Panc1 (cell line): ENCODE data around the gene PTPRA. TPM values are rescaled to one million over a fixed set of nuclear protein-coding genes. Genes with fewer than 3 reads are reported as not detected.

Experiments used
- ATAC-seq: fragments of 200-7000 bp; cut with Tn5 transposase; 2 replicates; pipeline ENCODE4 v1.9.1; 2020; ENCODE audit warnings: mild to moderate bottlenecking, moderate library complexity
- BruUV-seq: library from RNA; stranded (reverse); fragments of 400-500 nt; replicated peaks from 2 replicates; lab custom pipeline; 2021; lab: Mats Ljungman, UMichigan
- CTCF ChIA-PET: fragments of 300-600 bp; sonication (Branson Sonifier 250); formaldehyde crosslinking; loops from one replicate; lab custom pipeline; 2022; ENCODE audit warnings: antibody characterized with exemption; lab: Charles Lee
- POLR2A ChIA-PET: fragments of 300-600 bp; sonication (Branson Sonifier 250); formaldehyde crosslinking; loops from one replicate; lab custom pipeline; 2022; ENCODE audit warnings: antibody characterized with exemption; lab: Charles Lee
- DNase-seq: peaks from one replicate; pipeline ENCODE4 v3.0.0-alpha.2; 2010; ENCODE audit warnings: low read depth, low spot score
- H3K27ac ChIP-seq: 2 replicates; pipeline ENCODE4 v1.5.1; 2011; ENCODE audit warnings: mild to moderate bottlenecking, low read length, inconsistent platforms
- H3K27me3 ChIP-seq: fragments of 200-500 bp; sonication (Bioruptor generic); 2 replicates; pipeline ENCODE4 v1.6.0; 2014; ENCODE audit warnings: low read length, inconsistent platforms; ENCODE audit not compliant: control insufficient read depth, insufficient read depth
- H3K36me3 ChIP-seq: fragments of 200-500 bp; sonication (Bioruptor generic); 2 replicates; pipeline ENCODE4 v1.5.1; 2014; ENCODE audit warnings: inconsistent platforms, mild to moderate bottlenecking, low read length, moderate library complexity; ENCODE audit not compliant: control insufficient read depth, insufficient read depth
- H3K4me1 ChIP-seq: 2 replicates; pipeline ENCODE4 v1.5.1; 2011; ENCODE audit warnings: inconsistent platforms, mild to moderate bottlenecking, low read length, moderate library complexity; ENCODE audit not compliant: control insufficient read depth, insufficient read depth
- H3K4me3 ChIP-seq, 2 experiments: 2 replicates each; pipeline ENCODE4 v1.5.1; 2011 to 2012; ENCODE audit warnings: low read depth in 2 of 2, low read length in 2 of 2, mild to moderate bottlenecking in 2 of 2, inconsistent platforms in 1 of 2, moderate library complexity in 1 of 2
- H3K9me3 ChIP-seq: fragments of 200-500 bp; sonication (Bioruptor generic); 2 replicates; pipeline ENCODE4 v1.5.1; 2014; ENCODE audit warnings: low read depth, mild to moderate bottlenecking, inconsistent platforms, low read length, moderate library complexity; ENCODE audit not compliant: control insufficient read depth, insufficient read depth
- POLR2AphosphoS5 ChIP-seq: IDR thresholded peaks from 2 replicates; pipeline ENCODE4 v1.6.1; 2012; ENCODE audit warnings: mild to moderate bottlenecking, low read depth, low read length, moderate library complexity
- SIN3A ChIP-seq: IDR thresholded peaks from 2 replicates; pipeline ENCODE4 v1.6.1; 2012; ENCODE audit warnings: low read depth, mild to moderate bottlenecking, low read length, moderate library complexity, borderline replicate concordance; ENCODE audit not compliant: insufficient read depth
- TCF7L2 ChIP-seq: IDR thresholded peaks from 2 replicates; pipeline ENCODE4 v1.6.1; 2011; ENCODE audit warnings: mild to moderate bottlenecking, low read depth, low read length, inconsistent platforms
- in situ Hi-C: cut with HindIII; loops from 2 replicates; pipeline ENCODE4 v1.10.0; 2016; ENCODE audit warnings: low sequenced_read_pairs, low pct_unique_long_range_greater_than_20kb
- intact Hi-C: fragments of 100-400 bp; cut with micrococcal nuclease; formaldehyde crosslinking; loops from one replicate; pipeline ENCODE4 v1.10.0; 2022; ENCODE audit not compliant: unreplicated experiment
- total RNA-seq: library from RNA; stranded (reverse); gene quantifications from one replicate; pipeline ENCODE4 v1.2.1, GENCODE V29; 2021; ENCODE audit not compliant: unreplicated experiment
- TF ChIP-seq, protein P1 (sequence below), 2 experiments: IDR thresholded peaks; 2 replicates each; pipeline ENCODE4 v1.6.1; 2011 to 2012; ENCODE audit warnings: low read depth in 2 of 2, control low read depth in 1 of 2, low read length in 1 of 2, mild to moderate bottlenecking in 1 of 2, moderate library complexity in 1 of 2; ENCODE audit not compliant: insufficient read depth in 1 of 2
- TF ChIP-seq, protein P2 (sequence below): fragments of 450-650 bp; IDR thresholded peaks from 2 replicates; pipeline ENCODE4 v1.5.1; 2017; ENCODE audit warnings: mild to moderate bottlenecking

Gene PTPRA
- total RNA-seq, 1 experiment from 2014 or later: 56.6 TPM

- intact Hi-C loops (no loop called here), in situ Hi-C loops (no loop called here)
- DNase-seq (no peak), ATAC-seq (no peak)
- no peaks in the 10 kb centered on the region for H3K27me3 ChIP-seq
- ChIA-PET POLR2A (no interaction called here), CTCF (interaction anchor here (0.6 to 0.7 kb wide), 2 partner anchors 54 to 180 kb away, joined by 5 to 6 read pairs; no protein-coding TSS in a partner anchor)
- no peaks in the 10 kb centered on the region; the same call in 1 of the 2 replicates for H3K36me3 ChIP-seq
- no peak overlapping the region for H3K4me3 ChIP-seq
- no peak overlapping the region for H3K27ac ChIP-seq
- no peaks in the 10 kb centered on the region for H3K9me3 ChIP-seq
- no peaks in the 10 kb centered on the region for H3K4me1 ChIP-seq
- TF ChIP-seq SIN3A (no peak), TCF7L2 (no peak), POLR2AphosphoS5 (no peak)
- TF ChIP-seq, protein P1, sequence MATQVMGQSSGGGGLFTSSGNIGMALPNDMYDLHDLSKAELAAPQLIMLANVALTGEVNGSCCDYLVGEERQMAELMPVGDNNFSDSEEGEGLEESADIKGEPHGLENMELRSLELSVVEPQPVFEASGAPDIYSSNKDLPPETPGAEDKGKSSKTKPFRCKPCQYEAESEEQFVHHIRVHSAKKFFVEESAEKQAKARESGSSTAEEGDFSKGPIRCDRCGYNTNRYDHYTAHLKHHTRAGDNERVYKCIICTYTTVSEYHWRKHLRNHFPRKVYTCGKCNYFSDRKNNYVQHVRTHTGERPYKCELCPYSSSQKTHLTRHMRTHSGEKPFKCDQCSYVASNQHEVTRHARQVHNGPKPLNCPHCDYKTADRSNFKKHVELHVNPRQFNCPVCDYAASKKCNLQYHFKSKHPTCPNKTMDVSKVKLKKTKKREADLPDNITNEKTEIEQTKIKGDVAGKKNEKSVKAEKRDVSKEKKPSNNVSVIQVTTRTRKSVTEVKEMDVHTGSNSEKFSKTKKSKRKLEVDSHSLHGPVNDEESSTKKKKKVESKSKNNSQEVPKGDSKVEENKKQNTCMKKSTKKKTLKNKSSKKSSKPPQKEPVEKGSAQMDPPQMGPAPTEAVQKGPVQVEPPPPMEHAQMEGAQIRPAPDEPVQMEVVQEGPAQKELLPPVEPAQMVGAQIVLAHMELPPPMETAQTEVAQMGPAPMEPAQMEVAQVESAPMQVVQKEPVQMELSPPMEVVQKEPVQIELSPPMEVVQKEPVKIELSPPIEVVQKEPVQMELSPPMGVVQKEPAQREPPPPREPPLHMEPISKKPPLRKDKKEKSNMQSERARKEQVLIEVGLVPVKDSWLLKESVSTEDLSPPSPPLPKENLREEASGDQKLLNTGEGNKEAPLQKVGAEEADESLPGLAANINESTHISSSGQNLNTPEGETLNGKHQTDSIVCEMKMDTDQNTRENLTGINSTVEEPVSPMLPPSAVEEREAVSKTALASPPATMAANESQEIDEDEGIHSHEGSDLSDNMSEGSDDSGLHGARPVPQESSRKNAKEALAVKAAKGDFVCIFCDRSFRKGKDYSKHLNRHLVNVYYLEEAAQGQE (IDR thresholded peaks at IDR 0.05; ENCODE audit: insufficient read depth in 1 of 2, low read depth in 2 of 2, low read length in 1 of 2): no peak
- TF ChIP-seq, protein P2, sequence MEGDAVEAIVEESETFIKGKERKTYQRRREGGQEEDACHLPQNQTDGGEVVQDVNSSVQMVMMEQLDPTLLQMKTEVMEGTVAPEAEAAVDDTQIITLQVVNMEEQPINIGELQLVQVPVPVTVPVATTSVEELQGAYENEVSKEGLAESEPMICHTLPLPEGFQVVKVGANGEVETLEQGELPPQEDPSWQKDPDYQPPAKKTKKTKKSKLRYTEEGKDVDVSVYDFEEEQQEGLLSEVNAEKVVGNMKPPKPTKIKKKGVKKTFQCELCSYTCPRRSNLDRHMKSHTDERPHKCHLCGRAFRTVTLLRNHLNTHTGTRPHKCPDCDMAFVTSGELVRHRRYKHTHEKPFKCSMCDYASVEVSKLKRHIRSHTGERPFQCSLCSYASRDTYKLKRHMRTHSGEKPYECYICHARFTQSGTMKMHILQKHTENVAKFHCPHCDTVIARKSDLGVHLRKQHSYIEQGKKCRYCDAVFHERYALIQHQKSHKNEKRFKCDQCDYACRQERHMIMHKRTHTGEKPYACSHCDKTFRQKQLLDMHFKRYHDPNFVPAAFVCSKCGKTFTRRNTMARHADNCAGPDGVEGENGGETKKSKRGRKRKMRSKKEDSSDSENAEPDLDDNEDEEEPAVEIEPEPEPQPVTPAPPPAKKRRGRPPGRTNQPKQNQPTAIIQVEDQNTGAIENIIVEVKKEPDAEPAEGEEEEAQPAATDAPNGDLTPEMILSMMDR: no peak
- BruUV-seq: no TSS peak
Observed at GRCh38 chr20:2967841-2968240, 94.6 kb downstream of the PTPRA start.

DNA sequence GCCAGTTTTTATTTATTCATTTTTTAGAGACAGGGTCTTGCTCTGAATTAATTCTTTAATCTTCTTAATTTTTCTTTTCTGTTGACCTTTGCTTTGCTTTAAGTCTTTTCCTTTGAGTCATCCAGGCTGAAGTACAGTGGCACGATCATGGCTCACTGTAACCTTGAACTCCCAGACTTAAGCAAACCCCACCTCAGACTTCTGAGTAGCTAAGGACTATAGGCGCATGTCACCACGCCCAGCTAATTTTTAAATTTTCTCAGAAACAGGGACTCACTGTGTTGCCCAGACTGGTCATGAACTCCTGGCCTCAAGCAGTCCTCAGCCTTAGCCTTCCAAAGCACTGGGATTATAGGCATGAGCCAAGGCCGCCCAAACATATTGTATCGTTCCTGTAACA lies 98.8 kb downstream of the PTPRA start:
- BruUV-seq: no TSS peak
- Histone ChIP-seq H3K4me3 (no peak overlapping the region), H3K27ac (no peak overlapping the region), H3K9me3 (no peaks in the 10 kb centered on the region), H3K36me3 (no peaks in the 10 kb centered on the region), H3K4me1 (no peaks in the 10 kb centered on the region), H3K27me3 (no peaks in the 10 kb centered on the region)
- POLR2A ChIA-PET: no interaction called here
- DNase-seq (no peak), ATAC-seq (no peak)
- CTCF ChIA-PET: no interaction called here
- in situ Hi-C loops: no loop called here
- intact Hi-C loops: no loop called here
- TF ChIP-seq TCF7L2 (no peak), SIN3A (no peak), POLR2AphosphoS5 (no peak)
- TF ChIP-seq, protein P1 (IDR thresholded peaks at IDR 0.05; ENCODE audit: insufficient read depth in 1 of 2, low read depth in 2 of 2, low read length in 1 of 2): no peak
- TF ChIP-seq, protein P2: no peak
